GM18861 (cell line): ENCODE results near the gene AMBRA1.
"Not testable (repeated sequence)": the region's sequence is repeated elsewhere in the genome, so short reads cannot be mapped to it uniquely, and the experiment has no call there.

Experiments used
- ATAC-seq: cut with Tn5 transposase; IDR thresholded peaks from one replicate; pipeline ENCODE4 v1.9.1; 2021; ENCODE audit not compliant: unreplicated experiment

Gene AMBRA1

GRCh38 chr11:46588131-46588530 is 5.7 kb downstream of the AMBRA1 start:
- no peak for ATAC-seq

- ATAC-seq = not testable (repeated sequence)
These were observed 10.3 kb downstream of the AMBRA1 start for GRCh38 chr11:46583513-46583912.

GRCh38 chr11:46582588-46582987 is 11.2 kb downstream of the AMBRA1 start:
- ATAC-seq = no peak

GRCh38 chr11:46577058-46577457 is 16.8 kb downstream of the AMBRA1 start:
- ATAC-seq = no peak

- no peak for ATAC-seq
These were observed 19.2 kb downstream of the AMBRA1 start for GRCh38 chr11:46574656-46575055.

GRCh38 chr11:46570790-46571398 is 22.9 kb downstream of the AMBRA1 start:
- no peak for ATAC-seq

GRCh38 chr11:46565232-46565840 is 28.5 kb downstream of the AMBRA1 start:
- no peak for ATAC-seq

- ATAC-seq = no peak
These were observed 29.4 kb downstream of the AMBRA1 start for GRCh38 chr11:46564459-46564858.

- no peak for ATAC-seq
These were observed 31.3 kb downstream of the AMBRA1 start for GRCh38 chr11:46562527-46562926.

GRCh38 chr11:46560300-46560991 is 33.4 kb downstream of the AMBRA1 start:
- ATAC-seq = peak; percentile 41

- no peak for ATAC-seq
These were observed 34.0 kb downstream of the AMBRA1 start for GRCh38 chr11:46559815-46560214.

- ATAC-seq = no peak
These were observed 36.1 kb downstream of the AMBRA1 start for GRCh38 chr11:46557684-46558151.

GRCh38 chr11:46555267-46556054 is 38.4 kb downstream of the AMBRA1 start:
- ATAC-seq = no peak

GRCh38 chr11:46554213-46555147 is 39.3 kb downstream of the AMBRA1 start:
- ATAC-seq = no peak

GRCh38 chr11:46553814-46554212 is 40.0 kb downstream of the AMBRA1 start:
- no peak for ATAC-seq

- no peak for ATAC-seq
These were observed 42.6 kb downstream of the AMBRA1 start for GRCh38 chr11:46551261-46551660.

- ATAC-seq = no peak
These were observed 46.2 kb downstream of the AMBRA1 start for GRCh38 chr11:46547579-46547978.

GRCh38 chr11:46543564-46543963 is 50.3 kb downstream of the AMBRA1 start:
- no peak for ATAC-seq

GRCh38 chr11:46541593-46542371 is 52.0 kb downstream of the AMBRA1 start:
- ATAC-seq = no peak

GRCh38 chr11:46540807-46541206 is 53.0 kb downstream of the AMBRA1 start:
- no peak for ATAC-seq
